ENCODE measurements around the gene PPFIBP1. TPM values are rescaled to one million over a fixed set of nuclear protein-coding genes. Genes with fewer than 3 reads are reported as not detected.

The PPFIBP1 gene
- polyA plus RNA-seq, 1 donor (not counting 4 experiments of a cell fraction or from before 2014, with no cell fraction given): 83.5 TPM

GRCh38 chr12:27583057-27583797 is 59.2 kb downstream of the PPFIBP1 start:
- peak overlapping the region; percentile 65 for H3K27ac ChIP-seq (ENCODE audit: control insufficient read depth, insufficient read depth, low read length)
- dilution Hi-C loops (cut with MboI; ENCODE audit: extremely low pct_ligation_motif_present, low sequenced_read_pairs): no loop called here
- peaks cover 62% of the 10 kb centered on the region for H3K79me2 ChIP-seq (ENCODE audit: control insufficient read depth, insufficient read depth, low read length)
- FAIRE-seq: peak; percentile 51
- no peak overlapping the region for H2AFZ ChIP-seq (ENCODE audit: control insufficient read depth, low read length)
- no peaks in the 10 kb centered on the region for H4K20me1 ChIP-seq (ENCODE audit: control insufficient read depth, extremely low read depth, insufficient read depth, low read length)
- H3K36me3 ChIP-seq (ENCODE audit: control insufficient read depth in 2 of 2, extremely low read depth in 1 of 2, insufficient read depth in 2 of 2, low read length in 2 of 2): peaks cover 5 to 14% of the 10 kb centered on the region in 2 experiments
- H3K9me3 ChIP-seq (ENCODE audit: control insufficient read depth, low read depth, low read length): no peaks in the 10 kb centered on the region
- TF ChIP-seq EZH2 (IDR thresholded peaks at IDR 0.05; ENCODE audit: low read length): no peak
- TF ChIP-seq, protein P1, sequence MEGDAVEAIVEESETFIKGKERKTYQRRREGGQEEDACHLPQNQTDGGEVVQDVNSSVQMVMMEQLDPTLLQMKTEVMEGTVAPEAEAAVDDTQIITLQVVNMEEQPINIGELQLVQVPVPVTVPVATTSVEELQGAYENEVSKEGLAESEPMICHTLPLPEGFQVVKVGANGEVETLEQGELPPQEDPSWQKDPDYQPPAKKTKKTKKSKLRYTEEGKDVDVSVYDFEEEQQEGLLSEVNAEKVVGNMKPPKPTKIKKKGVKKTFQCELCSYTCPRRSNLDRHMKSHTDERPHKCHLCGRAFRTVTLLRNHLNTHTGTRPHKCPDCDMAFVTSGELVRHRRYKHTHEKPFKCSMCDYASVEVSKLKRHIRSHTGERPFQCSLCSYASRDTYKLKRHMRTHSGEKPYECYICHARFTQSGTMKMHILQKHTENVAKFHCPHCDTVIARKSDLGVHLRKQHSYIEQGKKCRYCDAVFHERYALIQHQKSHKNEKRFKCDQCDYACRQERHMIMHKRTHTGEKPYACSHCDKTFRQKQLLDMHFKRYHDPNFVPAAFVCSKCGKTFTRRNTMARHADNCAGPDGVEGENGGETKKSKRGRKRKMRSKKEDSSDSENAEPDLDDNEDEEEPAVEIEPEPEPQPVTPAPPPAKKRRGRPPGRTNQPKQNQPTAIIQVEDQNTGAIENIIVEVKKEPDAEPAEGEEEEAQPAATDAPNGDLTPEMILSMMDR (optimal IDR thresholded peaks at IDR 0.05 in 1 of 3, IDR thresholded peaks at IDR 0.05 in 1 of 3, conservative IDR thresholded peaks at IDR 0.05 in 1 of 3; ENCODE audit: extremely low read depth in 1 of 3, insufficient read depth in 2 of 3, low read length in 3 of 3): no peak
- no peaks in the 10 kb centered on the region for H3K9me1 ChIP-seq (ENCODE audit: control insufficient read depth, extremely low read depth, insufficient read depth, low read length)
- H3K4me3 ChIP-seq (ENCODE audit: control insufficient read depth in 2 of 3, extremely low read depth in 1 of 3, insufficient read depth in 2 of 3, low read depth in 1 of 3, low read length in 3 of 3): no peak overlapping the region
- H3K27me3 ChIP-seq (ENCODE audit: control insufficient read depth, extremely low read depth, insufficient read depth, low read length): no peaks in the 10 kb centered on the region
- H3K4me1 ChIP-seq (ENCODE audit: control insufficient read depth, extremely low read depth, insufficient read depth, low read length): peaks cover 60% of the 10 kb centered on the region
- DNase-seq (ENCODE audit: low read depth, low spot score): no peak
- H3K4me2 ChIP-seq (ENCODE audit: control insufficient read depth, extremely low read depth, insufficient read depth, low read depth, low read length): peak overlapping the region; percentile 40
- H3K9ac ChIP-seq (ENCODE audit: control insufficient read depth, extremely low read depth, insufficient read depth, low read length): no peak overlapping the region

GRCh38 chr12:27583981-27584380 is 60.0 kb downstream of the PPFIBP1 start:
- H3K9me1 ChIP-seq (ENCODE audit: control insufficient read depth, extremely low read depth, insufficient read depth, low read length): no peaks in the 10 kb centered on the region
- peak overlapping the region in 1 of 3 experiments; percentile 1 for H3K4me3 ChIP-seq (ENCODE audit: control insufficient read depth in 2 of 3, extremely low read depth in 1 of 3, insufficient read depth in 2 of 3, low read depth in 1 of 3, low read length in 3 of 3)
- H3K27ac ChIP-seq (ENCODE audit: control insufficient read depth, insufficient read depth, low read length): peak overlapping the region; percentile 65
- H3K9ac ChIP-seq (ENCODE audit: control insufficient read depth, extremely low read depth, insufficient read depth, low read length): no peak overlapping the region
- no peak overlapping the region for H2AFZ ChIP-seq (ENCODE audit: control insufficient read depth, low read length)
- no peaks in the 10 kb centered on the region for H3K9me3 ChIP-seq (ENCODE audit: control insufficient read depth, low read depth, low read length)
- H3K4me1 ChIP-seq (ENCODE audit: control insufficient read depth, extremely low read depth, insufficient read depth, low read length): peaks cover 67% of the 10 kb centered on the region
- no peak for TF ChIP-seq EZH2 (IDR thresholded peaks at IDR 0.05; ENCODE audit: low read length)
- TF ChIP-seq, protein P1 (optimal IDR thresholded peaks at IDR 0.05 in 1 of 3, IDR thresholded peaks at IDR 0.05 in 1 of 3, conservative IDR thresholded peaks at IDR 0.05 in 1 of 3; ENCODE audit: extremely low read depth in 1 of 3, insufficient read depth in 2 of 3, low read length in 3 of 3): no peak
- peaks cover 62% of the 10 kb centered on the region for H3K79me2 ChIP-seq (ENCODE audit: control insufficient read depth, insufficient read depth, low read length)
- DNase-seq (ENCODE audit: low read depth, low spot score) (no peak), FAIRE-seq (no peak)
- H4K20me1 ChIP-seq (ENCODE audit: control insufficient read depth, extremely low read depth, insufficient read depth, low read length): no peaks in the 10 kb centered on the region
- no peaks in the 10 kb centered on the region for H3K27me3 ChIP-seq (ENCODE audit: control insufficient read depth, extremely low read depth, insufficient read depth, low read length)
- peak overlapping the region; percentile 40 for H3K4me2 ChIP-seq (ENCODE audit: control insufficient read depth, extremely low read depth, insufficient read depth, low read depth, low read length)
- H3K36me3 ChIP-seq (ENCODE audit: control insufficient read depth in 2 of 2, extremely low read depth in 1 of 2, insufficient read depth in 2 of 2, low read length in 2 of 2): peaks cover 3 to 14% of the 10 kb centered on the region in 2 experiments
- dilution Hi-C loops (cut with MboI; ENCODE audit: extremely low pct_ligation_motif_present, low sequenced_read_pairs): no loop called here
